Parathyroid adenoma (tissue), 2 donors: ENCODE measurements around the gene PEX6.

Source experiments
- H2AFZ ChIP-seq: fragments of 300-600 bp; sonication (generic); one replicate; pipeline ENCODE4 v1.7.0; 2017; ENCODE audit warnings: antibody characterized with exemption, mild to moderate bottlenecking
- H3K27ac ChIP-seq: fragments of 300-600 bp; sonication (generic); one replicate; pipeline ENCODE4 v1.7.0; 2017
- H3K27me3 ChIP-seq: fragments of 300-600 bp; sonication (generic); one replicate; pipeline ENCODE4 v1.7.0; 2017; ENCODE audit warnings: low read length; ENCODE audit not compliant: control insufficient read depth, insufficient read depth
- H3K36me3 ChIP-seq: fragments of 300-600 bp; sonication (generic); one replicate; pipeline ENCODE4 v1.7.0; 2017; ENCODE audit warnings: low read length; ENCODE audit not compliant: control insufficient read depth, insufficient read depth
- H3K4me1 ChIP-seq: fragments of 300-600 bp; sonication (generic); one replicate; pipeline ENCODE4 v1.7.0; 2017; ENCODE audit warnings: control low read depth
- H3K4me2 ChIP-seq: fragments of 300-600 bp; sonication (generic); one replicate; pipeline ENCODE4 v1.7.0; 2017; ENCODE audit warnings: low read length
- H3K4me3 ChIP-seq: fragments of 300-600 bp; sonication (generic); one replicate; pipeline ENCODE4 v1.7.0; 2017; ENCODE audit warnings: low read depth, low read length
- H3K79me2 ChIP-seq: fragments of 300-600 bp; sonication (generic); one replicate; pipeline ENCODE4 v1.7.0; 2017; ENCODE audit warnings: control low read depth
- H3K9ac ChIP-seq: fragments of 300-600 bp; sonication (generic); one replicate; pipeline ENCODE4 v1.7.0; 2017; ENCODE audit warnings: mild to moderate bottlenecking
- H3K9me3 ChIP-seq: fragments of 300-600 bp; sonication (generic); one replicate; pipeline ENCODE4 v1.7.0; 2017; ENCODE audit warnings: low read length; ENCODE audit not compliant: control insufficient read depth
- TF ChIP-seq, protein P1 (sequence below): fragments of 300-600 bp; sonication (generic); IDR thresholded peaks from one replicate; pipeline ENCODE4 v1.7.0; 2017; ENCODE audit warnings: antibody characterized with exemption, mild to moderate bottlenecking
- donor health status: primary hyperparathyroidism.

PEX6 gene

DNA sequence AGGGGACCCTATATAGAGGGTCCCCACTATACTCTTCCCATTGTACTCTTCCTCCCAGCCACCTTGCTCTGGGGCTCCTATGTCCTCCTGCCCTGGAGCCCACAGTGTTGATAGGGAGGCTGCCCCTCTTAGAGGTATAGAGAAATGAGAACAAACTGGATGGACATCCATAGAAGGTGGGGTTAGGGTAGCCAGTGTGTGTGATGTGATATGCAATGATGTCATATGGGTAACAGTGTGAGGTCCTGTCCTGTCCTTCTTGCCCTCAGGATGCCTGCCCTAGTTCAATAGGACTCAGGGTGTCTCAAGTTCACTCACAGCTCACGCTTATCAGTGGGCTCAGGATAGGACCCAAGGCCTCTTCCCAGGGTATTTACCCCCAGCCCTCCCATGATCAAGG lies 62.7 kb downstream of the PEX6 start:
- Histone ChIP-seq H3K27ac (no peak overlapping the region), H3K9ac (no peak overlapping the region), H3K79me2 (no peaks in the 10 kb centered on the region), H3K27me3 (no peaks in the 10 kb centered on the region), H2AFZ (no peak overlapping the region), H3K9me3 (no peaks in the 10 kb centered on the region), H3K36me3 (no peaks in the 10 kb centered on the region), H3K4me1 (no peaks in the 10 kb centered on the region), H3K4me2 (no peak overlapping the region), H3K4me3 (no peak overlapping the region)
- TF ChIP-seq, protein P1, sequence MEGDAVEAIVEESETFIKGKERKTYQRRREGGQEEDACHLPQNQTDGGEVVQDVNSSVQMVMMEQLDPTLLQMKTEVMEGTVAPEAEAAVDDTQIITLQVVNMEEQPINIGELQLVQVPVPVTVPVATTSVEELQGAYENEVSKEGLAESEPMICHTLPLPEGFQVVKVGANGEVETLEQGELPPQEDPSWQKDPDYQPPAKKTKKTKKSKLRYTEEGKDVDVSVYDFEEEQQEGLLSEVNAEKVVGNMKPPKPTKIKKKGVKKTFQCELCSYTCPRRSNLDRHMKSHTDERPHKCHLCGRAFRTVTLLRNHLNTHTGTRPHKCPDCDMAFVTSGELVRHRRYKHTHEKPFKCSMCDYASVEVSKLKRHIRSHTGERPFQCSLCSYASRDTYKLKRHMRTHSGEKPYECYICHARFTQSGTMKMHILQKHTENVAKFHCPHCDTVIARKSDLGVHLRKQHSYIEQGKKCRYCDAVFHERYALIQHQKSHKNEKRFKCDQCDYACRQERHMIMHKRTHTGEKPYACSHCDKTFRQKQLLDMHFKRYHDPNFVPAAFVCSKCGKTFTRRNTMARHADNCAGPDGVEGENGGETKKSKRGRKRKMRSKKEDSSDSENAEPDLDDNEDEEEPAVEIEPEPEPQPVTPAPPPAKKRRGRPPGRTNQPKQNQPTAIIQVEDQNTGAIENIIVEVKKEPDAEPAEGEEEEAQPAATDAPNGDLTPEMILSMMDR = no peak

DNA sequence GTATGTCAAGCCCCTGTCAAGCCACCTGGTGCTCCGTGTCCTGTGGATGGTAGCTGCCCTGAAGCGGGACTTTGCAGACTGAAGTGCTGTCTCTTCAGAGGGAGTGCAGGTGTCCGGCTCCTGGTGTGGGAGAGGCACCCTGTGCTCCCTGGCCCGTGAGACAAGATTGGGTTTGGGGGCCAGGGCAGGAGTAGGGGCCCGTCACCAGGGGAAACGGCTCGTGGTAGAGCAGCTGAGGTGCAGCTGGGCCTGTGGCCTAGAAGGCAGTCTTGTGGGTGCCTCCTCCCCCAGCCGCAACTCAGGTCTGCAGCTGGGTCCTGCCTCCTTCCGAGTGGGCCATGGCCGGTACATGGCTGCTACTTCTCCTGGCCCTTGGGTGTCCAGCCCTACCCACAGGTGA lies 63.2 kb downstream of the PEX6 start, which contains the start of gene PTCRA:
PTCRA (plus strand) TSS at position 322 of the 400 bp plus-strand sequence; CDS start at position 339, 17 bp downstream.
- Histone ChIP-seq H3K27ac (no peak within 1 kb of the TSS), H3K9me3 (no peaks in the 10 kb centered on the region), H2AFZ (no peak within 1 kb of the TSS), H3K9ac (no peak within 1 kb of the TSS), H3K36me3 (no peaks in the 10 kb centered on the region), H3K4me3 (no peak within 1 kb of the TSS), H3K4me2 (no peak within 1 kb of the TSS), H3K4me1 (no peaks in the 10 kb centered on the region), H3K79me2 (no peaks in the 10 kb centered on the region), H3K27me3 (no peaks in the 10 kb centered on the region)
- TF ChIP-seq, protein P1 = no peak

DNA sequence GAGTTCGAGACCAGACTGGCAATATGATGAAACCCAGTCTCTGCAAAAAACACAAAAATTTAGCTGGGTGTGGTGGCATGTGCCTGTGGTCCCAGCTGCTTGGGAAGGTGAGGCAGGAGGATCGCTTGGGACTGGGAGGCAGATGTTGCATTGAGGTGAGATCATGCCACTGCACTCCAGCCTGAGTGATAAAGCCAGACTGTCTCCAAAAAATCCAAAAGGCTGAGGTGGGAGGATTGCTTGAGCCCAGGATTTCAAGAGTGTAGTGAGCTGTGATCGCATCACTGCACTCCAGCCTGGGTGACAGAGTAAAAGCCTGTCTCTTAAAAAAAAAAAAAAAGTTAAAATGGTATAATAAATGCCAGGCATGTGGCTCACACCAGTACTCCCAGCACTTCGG lies 64.4 kb downstream of the PEX6 start:
- no peak overlapping the region for H3K27ac ChIP-seq
- no peak overlapping the region for H3K9ac ChIP-seq
- H3K36me3 ChIP-seq = no peaks in the 10 kb centered on the region
- H2AFZ ChIP-seq = no peak overlapping the region
- no peak overlapping the region for H3K4me2 ChIP-seq
- TF ChIP-seq, protein P1 = no peak
- H3K79me2 ChIP-seq = no peaks in the 10 kb centered on the region
- H3K9me3 ChIP-seq = no peaks in the 10 kb centered on the region
- no peak overlapping the region for H3K4me3 ChIP-seq
- no peaks in the 10 kb centered on the region for H3K4me1 ChIP-seq
- no peaks in the 10 kb centered on the region for H3K27me3 ChIP-seq
